GM19240 (cell line): Measurements from ENCODE around the gene RHOB.
"Not testable (repeated sequence)": the region's sequence is repeated elsewhere in the genome, so short reads cannot be mapped to it uniquely, and the experiment has no call there.

Source experiments
- DNase-seq: peaks from one replicate; pipeline ENCODE4 v3.0.0; 2011; ENCODE audit warnings: low spot score; ENCODE audit not compliant: insufficient read length

Gene RHOB

DNA sequence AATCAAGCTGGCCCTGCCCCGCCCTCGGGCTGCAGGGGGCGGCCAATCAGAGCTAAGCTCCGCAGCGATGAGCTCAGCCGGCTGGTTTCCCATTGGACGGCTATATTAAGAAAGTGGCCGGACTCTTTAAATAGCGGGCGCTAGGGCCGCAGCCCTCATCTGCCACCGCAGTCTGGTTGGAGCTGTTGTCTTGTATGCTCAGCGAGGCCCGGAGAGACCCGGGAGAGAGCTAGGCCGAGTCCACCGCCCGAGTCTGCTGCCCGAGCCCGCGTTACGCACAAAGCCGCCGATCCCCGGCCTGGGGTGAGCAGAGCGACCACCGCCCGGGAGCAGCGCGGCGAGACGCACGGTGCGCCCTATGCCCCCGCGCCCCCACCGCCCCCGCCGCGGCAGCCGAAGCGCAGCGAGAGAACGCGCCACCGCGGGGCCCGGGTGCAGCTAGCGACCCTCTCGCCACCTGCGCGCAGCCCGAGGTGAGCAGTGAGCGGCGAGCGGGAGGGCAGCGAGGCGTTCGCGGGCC is at the start of gene RHOB:
Gene RHOB (plus strand): TSS at position 158 of the 520 bp plus-strand sequence. CDS start 392 bp downstream, outside the sequence.
- peak; percentile 98 for DNase-seq

DNA sequence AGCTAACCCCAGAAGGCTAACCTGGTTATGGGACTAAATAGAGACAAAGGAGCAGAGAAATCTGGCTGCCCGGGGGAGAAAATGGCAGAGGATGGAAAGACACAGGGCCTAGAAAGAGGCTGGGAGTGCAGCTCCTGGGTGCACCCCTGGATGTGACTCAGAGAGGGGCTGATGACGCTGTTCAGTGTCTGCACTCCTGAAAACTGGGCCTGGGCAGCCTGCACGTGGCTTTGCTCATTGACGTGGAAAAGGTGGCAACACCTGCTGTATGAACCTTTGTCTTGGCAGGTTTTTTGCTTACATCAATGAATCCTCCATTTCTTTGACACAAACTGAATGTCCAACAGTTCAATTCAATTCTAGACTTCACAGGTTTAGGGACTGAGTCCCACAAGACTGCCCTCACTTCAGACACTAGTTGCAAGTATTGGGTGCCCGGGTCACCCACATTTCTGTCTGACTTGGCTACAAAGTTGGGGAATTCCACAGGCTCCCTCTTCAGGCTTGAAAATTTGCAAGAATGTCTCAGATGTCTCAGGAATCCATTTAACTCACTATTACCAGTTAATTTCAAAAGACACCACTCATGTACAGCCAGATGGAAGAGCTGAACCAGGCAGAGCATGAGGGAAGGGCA is 48.9 kb upstream of the RHOB start:
- DNase-seq: no peak

DNA sequence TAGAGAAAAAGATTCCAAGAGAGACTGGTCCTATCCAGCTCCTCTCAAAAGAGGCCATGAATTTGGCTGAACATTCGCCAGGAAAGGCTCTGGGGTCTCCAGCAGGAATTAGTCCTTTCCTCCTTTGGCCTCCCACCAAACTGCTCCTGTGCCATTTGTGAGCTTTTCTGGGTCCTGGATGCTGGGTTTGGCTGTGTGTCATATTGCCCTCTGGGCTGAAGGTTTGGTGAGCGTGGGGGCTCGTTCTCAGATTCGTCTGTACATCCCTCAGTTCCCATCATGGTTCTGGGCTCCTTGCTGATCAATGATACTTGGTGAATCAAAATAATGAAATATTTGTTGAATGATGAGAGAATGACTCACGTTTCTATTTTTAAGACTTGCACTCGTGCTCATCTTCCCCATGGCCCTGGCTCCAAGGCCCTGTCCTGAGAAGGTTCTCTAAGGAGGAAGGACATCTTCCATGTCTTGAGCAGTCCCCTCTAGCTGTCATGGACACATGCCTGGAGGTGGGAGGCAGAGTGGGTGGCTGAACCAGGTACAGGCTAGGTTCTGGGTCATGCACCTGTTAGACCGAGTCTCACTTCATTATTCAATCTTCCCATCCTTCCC is 47.8 kb upstream of the RHOB start:
- DNase-seq: no peak

DNA sequence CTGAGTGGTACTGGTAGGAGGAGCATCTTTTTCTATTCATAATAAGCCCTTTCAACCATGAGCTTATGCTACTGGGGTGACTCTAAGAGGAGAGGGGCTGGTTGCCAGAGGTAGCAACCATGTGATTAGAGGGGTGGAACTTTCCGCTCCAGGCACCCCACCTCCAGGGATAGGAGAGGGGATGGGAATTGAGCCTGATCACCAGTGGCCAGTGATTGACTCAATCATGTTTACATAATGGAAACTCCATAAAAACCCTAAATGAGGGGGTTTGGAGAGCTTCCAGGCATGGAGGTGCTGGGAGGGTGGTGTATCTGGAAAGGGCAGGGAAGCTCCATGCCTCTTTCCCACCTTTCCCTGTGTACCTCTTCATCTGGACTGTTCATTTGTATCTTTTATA is 46.6 kb upstream of the RHOB start:
- no peak for DNase-seq

DNA sequence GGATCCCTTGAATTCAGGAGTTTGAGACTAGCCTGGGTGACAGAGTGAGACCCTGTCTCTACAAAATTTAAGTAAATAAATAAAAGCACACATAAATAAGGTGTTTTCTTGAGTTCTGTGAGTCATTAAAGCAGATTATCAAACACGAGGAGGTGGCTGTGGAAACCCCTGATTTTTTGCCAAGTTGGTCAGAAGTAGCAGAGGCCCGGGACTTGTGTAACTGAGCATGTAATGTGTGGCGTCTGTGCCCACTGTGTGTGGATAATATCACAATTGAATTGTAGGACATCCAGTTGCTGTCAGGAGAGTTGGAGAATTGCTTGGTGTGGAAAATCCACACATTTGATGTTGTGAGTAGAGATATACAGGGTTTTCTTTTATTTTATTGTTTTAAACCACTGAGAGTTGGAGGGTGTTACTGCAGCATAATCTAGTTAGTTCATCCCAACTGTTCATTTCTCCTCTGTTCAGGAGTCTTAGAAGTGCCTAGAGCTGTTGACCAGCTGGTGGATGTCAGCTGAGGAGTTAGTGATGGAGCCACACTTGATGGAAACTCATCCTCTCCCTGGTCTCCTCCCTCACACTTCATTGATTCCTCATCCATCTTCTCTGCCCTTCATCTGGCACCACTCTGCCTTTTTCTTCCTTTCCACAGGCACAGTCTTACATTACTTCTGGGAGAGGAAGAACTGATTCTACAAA is 45.9 kb upstream of the RHOB start:
- DNase-seq: no peak

DNA sequence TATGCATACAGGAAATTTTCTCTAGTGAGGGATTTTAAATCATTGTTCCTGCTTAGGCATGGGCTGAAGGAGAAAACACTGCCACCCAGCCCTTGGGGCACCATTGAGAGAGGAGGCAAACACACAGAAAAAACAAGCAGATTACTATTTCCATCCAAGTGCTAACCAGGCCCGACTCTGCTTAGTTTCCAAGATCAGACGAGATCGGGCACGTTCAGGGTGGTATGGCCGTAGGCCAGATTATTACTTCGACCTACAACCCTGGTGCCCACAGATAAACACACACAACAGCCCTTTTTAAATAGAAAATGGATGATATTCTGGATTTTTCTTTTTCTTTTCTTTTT is 45.4 kb upstream of the RHOB start:
- no peak for DNase-seq

DNA sequence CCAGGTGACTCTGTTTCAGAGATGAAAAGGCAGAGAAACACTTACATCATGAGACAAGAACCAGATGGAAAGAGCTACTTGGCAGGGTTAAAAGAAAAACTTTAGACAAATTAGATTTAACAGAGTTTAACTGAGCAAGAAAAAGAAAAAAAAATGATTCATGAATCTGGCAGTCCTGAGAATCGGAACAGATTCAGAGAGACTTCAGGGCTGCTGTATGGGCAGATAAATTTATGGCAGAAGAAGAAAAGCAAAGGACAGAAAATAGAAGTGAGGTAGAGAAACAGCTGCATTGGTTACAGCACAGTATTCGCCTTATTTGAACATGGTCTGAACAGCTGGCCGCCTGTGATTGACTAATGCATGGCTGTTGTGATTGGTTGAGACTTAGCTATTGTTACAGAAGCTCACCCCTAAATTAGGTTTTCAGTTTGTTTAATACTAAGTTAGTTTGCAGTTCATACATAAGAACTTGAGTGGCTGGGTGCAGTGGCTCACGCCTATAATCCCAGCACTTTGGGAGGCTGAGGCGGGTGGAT is 43.0 kb upstream of the RHOB start:
- no peak for DNase-seq

DNA sequence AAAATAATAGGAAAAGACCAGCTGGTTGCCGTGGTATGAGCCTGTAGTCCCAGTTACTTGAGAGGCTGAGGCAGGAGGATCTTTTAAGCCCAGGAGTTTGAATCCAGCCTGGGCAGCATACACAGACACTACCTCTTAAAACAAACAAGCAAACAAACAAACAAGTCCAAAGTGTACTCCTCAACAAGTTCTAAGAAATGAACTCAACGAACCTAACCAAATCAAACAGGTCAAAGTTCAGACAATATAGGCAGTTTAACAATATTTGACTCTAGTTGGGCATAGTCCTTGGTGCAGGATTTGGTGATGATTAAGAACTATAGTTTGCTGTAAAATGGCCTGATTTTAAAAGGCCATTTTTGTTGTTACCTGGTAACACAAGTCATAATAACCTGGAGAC is 41.9 kb upstream of the RHOB start:
- no peak for DNase-seq

DNA sequence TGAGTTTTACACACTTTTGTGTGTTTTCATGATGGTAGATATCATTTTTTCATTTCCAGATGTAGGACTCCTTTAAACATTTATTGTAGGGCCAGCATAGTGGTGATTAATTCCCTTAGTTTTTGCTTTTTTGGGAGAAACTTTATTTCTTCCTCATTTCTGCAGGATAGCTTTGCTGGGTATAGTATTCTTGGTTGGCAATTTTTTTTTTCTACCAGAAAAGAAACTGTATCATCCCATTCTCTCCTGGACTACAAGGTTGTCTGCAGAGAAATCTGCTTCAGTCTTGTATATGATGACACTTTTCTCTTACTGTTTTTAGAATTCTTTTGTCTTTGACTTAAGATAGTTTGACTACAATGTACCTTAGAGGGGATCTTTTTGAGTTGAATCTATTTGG is 37.8 kb upstream of the RHOB start:
- no peak for DNase-seq

DNA sequence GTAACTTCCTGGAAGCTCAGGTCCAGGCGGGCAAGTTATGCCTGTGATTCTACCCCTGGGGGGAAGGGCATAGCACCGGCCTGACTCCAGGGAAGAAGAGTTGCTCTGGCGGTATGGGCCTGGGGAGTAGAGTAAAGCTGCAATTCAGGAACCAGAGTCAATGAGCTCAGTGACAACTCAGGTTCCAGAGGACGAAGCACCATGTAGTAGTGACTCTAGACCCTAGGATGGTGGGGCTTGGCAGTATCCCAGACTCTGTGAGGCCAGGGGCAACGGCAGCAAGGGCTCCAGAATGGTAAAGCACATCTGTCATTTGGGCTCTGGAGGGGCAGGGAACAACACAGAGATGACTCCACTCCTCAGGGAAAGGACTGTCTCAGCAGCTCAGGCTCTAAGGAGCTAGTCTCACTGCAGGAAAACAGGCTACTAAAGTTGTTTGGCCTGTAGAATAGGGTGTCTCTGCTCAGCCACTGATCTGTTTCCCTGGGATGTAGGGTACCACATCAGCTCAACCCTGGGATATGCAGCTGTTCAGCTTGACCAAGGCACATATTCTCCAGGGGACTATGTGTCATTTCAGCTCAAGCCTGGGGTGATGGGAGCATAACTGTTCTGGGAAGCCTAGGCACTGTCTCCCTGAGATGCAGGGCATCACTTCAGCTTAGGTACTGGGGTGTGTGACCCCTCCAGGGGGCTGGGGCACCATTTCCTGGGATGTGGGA is 36.2 kb upstream of the RHOB start:
- no peak for DNase-seq

DNA sequence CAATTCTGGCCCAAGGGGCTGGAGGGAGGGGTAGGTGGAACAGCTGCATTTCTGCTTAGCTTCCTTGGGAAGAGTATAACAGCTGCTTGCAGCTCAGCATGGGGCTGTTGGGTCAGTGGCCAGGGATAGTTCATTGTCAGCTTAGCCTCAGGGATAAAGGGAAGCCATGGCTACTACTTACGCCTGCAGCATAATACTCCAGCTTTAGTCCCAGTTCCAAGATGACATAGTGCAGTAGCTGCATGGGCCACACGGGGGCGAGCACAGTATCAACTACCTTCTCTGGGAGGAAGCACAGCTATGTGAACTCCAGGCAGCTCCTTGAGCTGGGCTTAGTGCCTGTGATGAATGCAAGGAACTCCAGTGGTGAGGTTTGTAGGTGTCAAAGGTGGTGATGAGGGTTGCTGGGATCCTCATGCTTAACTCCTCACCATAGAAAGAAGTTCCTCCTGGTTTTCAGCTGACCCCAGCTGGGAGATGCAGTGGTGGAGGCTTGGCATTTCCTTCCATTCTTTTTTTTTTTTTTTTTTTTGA is 35.4 kb upstream of the RHOB start:
- DNase-seq: peak; percentile 61

DNA sequence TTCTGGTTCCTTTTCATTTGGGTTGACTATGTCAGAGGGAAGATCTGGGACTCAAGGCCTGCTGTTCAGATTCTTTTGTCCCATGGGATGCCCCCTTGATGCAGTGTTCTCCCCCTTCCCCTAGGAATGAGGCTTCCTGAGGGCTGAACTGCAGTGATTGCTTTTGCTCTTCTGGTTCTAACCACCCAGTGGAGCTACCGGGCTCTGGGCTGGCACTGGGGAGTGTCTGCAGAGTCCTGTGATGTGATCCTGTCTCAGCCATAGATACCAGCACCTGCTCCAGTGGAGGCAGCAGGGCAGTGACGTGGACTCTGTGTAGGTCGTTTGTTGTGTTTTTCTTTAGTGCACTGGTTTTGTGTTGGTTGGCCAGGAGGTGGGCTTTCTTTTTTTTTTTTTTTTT is 32.1 kb upstream of the RHOB start:
- no peak for DNase-seq

DNA sequence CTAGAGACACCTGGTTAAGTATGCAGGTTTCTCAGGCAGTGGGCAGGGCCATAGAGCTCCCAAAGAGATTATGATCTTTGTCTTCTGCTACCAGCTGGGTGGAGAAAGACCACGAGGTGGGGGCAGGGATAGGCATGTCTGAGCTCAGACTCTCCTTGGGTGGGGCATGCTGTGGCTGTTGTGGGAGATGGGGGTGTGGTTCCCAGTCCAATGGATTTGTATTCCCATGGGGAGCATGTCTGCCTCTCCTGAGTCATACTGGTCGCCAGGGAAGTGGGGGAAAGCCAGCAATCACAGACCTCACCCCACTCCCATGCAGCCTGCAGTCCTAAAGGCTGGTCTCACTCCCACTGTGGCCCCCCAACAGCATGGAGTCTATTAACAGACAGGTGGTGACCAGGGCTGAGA is 31.4 kb upstream of the RHOB start:
- DNase-seq: no peak

DNA sequence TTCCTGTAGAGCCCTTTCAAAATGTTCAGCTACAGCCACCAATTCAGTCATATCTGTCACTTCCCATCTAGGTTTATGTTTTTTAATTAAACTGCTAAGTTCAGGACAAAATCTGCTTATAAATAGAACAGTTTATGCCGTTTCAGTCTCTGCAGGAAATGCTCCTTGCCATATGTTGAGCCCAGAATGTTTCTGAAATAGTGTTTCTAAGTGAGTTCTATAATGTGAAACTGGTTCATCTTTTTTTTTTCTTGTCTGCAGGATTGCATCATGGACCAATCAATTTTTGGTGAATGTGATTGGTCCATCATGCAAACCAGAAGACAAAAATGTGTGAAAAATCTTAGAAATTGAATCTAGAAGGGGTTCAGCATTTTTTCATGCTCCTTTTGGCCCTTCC is 30.2 kb upstream of the RHOB start:
- no peak for DNase-seq

DNA sequence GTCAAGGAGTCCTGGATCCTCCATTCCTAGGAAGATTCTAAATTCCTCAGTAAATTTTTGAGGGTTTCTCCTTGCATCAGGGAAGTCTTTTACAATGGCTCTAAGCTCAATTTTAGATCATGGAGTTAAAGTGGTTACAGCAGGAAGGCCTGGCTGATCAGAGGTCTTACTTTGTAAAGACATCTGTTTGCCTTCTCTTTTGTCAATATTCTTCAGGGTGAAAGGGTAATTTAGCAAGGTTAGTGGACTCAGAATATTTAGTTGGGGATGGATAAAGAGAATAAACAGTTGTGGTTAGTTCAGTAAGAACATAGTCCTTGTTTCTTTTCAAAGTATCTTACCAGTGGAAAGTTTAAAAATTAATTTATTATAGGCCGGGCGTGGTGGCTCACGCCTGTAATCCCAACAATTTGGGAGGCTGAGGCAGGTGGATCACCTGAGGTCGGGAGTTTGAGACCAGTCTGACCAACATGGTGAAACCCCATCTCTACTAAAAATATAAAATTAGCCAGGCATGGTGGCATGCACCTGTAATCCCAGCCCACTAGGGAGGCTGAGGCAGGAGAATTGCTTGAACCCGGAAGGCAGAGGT is 29.5 kb upstream of the RHOB start:
- not testable (repeated sequence) for DNase-seq

DNA sequence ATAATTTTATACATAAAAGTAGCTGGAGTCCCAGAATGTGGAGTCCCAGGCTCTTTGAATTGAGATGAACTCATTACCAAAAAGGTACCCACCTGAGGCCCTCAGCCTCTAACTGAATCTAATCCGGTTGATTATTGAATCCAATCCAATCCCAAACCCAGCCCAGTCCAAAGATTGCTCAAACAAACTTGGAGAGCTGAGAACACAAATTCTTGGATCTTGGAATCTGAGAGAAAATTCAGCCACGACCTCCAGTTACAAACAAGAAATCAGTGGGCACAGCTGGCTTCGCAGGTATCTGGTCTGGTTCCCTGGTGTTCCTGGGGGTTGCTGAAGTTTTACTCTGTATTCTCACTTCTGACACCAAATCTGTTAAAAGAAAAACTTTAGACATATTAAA is 28.4 kb upstream of the RHOB start:
- no peak for DNase-seq

DNA sequence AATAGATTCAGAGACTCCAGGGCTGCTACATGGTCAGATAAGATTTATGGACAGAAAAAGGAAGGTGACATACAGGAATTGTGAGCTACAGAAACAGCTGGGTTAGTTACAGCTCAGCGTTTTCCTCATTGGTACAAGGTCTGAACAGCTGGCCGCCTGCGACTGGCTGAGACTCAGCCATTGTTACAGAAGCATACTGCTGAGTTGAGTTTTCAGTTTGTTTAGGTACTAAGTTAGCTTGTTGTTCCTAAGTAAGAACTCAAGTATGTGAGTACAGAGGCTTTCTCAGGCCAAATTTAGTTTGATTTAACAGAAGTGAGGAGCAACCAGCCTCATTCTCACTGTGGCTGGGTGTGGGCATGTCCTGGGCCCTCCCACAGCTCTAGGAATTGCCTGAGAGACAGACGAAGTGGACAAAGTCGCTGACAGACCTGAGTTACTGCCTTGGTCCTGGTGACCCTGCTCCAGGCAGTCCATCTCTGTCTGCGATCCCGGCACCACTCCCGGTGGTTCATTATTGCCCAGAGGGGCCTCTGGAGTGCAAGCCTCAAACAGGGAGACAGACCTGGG is 27.8 kb upstream of the RHOB start:
- DNase-seq: no peak

DNA sequence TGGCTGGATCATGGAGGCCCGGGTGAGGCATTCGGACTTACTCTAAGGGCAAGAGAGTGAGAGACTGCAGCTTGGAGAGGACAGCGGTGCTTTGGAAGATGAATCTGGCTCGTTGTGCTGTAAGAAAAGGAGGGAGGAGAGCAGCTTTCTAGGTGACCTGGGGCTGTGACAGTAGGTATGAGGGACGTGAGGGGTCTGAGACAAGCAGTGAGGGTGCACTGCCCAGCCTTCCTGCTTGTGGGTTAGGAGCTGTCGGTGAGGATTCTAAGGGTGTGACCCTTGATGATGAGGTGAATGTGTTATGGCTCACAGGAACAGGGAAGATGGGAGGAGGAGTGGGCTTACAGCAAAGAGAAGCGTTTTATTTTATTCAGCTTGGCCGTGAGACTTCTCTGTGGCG is 27.1 kb upstream of the RHOB start:
- DNase-seq: no peak

DNA sequence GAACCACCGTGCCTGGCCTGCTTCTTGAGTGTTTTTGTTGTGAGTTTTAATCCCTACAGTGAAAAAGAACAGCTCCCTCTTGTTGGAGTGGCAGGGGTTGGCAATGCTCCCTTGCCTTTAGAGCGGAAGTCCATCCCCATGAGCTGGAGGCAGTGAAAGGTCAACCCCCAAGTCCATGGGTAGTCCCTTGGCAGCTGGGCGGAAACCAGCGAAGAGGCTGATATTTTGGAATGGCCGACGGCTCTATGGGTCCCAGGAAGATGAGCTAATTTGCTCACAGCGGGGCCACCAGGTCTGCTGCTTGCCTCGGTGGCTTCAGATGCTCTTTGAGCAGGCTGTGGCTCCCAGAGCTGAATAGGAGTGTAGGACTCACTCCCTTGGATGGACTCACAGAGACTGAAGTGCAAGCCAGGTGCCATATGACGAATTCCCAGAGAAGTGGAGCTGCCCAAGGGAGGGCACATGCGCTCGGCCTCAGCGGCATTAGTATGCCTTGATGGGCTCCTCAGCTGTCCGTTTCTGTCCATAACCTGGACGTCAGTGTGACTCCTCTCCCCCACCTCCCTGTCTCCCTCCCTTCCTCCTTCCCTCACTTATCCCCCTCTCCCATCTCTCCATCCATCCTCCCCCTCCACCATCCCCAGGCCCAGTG is 25.4 kb upstream of the RHOB start:
- no peak for DNase-seq

DNA sequence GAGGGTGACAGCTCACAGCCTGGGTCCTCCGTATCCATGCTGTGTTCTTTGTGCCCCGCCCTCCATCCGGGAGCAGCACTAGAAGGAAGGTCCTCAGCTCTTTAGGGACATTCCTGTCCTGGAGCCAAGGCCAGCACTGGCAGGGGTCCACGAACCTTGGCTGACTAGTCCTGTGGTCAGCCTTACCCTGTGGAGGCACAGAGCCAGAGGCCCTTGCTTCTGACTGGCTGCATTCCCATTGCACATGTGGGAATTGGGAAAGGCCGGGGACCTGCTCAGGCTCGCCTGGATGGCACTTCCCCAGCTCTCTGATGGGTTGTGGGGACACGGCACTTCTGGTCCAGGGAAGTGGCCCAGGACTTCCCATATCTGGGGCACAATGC is 24.9 kb upstream of the RHOB start:
- no peak for DNase-seq
